Measurements from ENCODE around the gene SMARCD2. TPM values are rescaled to one million over a fixed set of nuclear protein-coding genes. Genes with fewer than 3 reads are reported as not detected.

Gene SMARCD2
- total and polyA plus RNA-seq, 2 of the 13 experiments (the other 11 are each of a cell fraction or from before 2014, with no cell fraction given): 122 to 150 TPM

- TF ChIP-seq RBAK (CRISPR knock-in tag; IDR thresholded peaks at IDR 0.05) (no peak), KLF6 (CRISPR knock-in tag; IDR thresholded peaks at IDR 0.05) (peak; percentile 95), ZNF674 (CRISPR knock-in tag; IDR thresholded peaks at IDR 0.05; ENCODE audit: low read depth) (no peak; the same call in 1 of the 2 replicates), MXI1 (IDR thresholded peaks at IDR 0.05; ENCODE audit: borderline replicate concordance, low read depth, low read length) (peak; percentile 84; the same call in 2 of the 3 replicates), ZNF747 (CRISPR knock-in tag; IDR thresholded peaks at IDR 0.05; ENCODE audit: borderline replicate concordance) (peak; percentile 93; the same call in 1 of the 2 replicates), ZNF782 (CRISPR knock-in tag; IDR thresholded peaks at IDR 0.05; ENCODE audit: borderline replicate concordance) (no peak; the same call in 1 of the 2 replicates), ZNF567 (CRISPR knock-in tag; IDR thresholded peaks at IDR 0.05; ENCODE audit: borderline replicate concordance) (peak; percentile 81), TBX3 (IDR thresholded peaks at IDR 0.05; ENCODE audit: borderline replicate concordance) (peak; percentile 78), CBFB (CRISPR knock-in tag; IDR thresholded peaks at IDR 0.05) (peak; percentile 98), ZBTB10 (CRISPR knock-in tag; IDR thresholded peaks at IDR 0.05; ENCODE audit: borderline replicate concordance) (peak; percentile 88), ZNF691 (CRISPR knock-in tag; IDR thresholded peaks at IDR 0.05; ENCODE audit: borderline replicate concordance, low read depth) (peak; percentile 71; the same call in 1 of the 2 replicates), LCORL (IDR thresholded peaks at IDR 0.05) (no peak), LCORL (CRISPR knock-in tag; IDR thresholded peaks at IDR 0.05) (peak; percentile 90), PAWR (CRISPR knock-in tag; IDR thresholded peaks at IDR 0.05; ENCODE audit: borderline replicate concordance) (no peak; the same call in 1 of the 2 replicates), ZNF484 (CRISPR knock-in tag; IDR thresholded peaks at IDR 0.05; ENCODE audit: borderline replicate concordance, low read depth) (no peak), RELA (CRISPR knock-in tag; IDR thresholded peaks at IDR 0.05) (peak; percentile 80), ISX (CRISPR knock-in tag; conservative IDR thresholded peaks at IDR 0.05) (no peak), ZIK1 (CRISPR knock-in tag; IDR thresholded peaks at IDR 0.05; ENCODE audit: borderline replicate concordance, low read depth) (peak; percentile 87)
- TF ChIP-seq, protein P1, sequence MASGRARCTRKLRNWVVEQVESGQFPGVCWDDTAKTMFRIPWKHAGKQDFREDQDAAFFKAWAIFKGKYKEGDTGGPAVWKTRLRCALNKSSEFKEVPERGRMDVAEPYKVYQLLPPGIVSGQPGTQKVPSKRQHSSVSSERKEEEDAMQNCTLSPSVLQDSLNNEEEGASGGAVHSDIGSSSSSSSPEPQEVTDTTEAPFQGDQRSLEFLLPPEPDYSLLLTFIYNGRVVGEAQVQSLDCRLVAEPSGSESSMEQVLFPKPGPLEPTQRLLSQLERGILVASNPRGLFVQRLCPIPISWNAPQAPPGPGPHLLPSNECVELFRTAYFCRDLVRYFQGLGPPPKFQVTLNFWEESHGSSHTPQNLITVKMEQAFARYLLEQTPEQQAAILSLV (CRISPR knock-in tag; IDR thresholded peaks at IDR 0.05; ENCODE audit: borderline replicate concordance): peak; percentile 63
- TF ChIP-seq, protein P2, sequence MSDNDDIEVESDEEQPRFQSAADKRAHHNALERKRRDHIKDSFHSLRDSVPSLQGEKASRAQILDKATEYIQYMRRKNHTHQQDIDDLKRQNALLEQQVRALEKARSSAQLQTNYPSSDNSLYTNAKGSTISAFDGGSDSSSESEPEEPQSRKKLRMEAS (IDR thresholded peaks at IDR 0.05): peak; percentile 71; the same call in 1 of the 2 replicates
These were observed at the start of gene SMARCD2 (continued) for GRCh38 chr17:63842540-63843386.
